ENCODE data around the gene NTN5.

DNA sequence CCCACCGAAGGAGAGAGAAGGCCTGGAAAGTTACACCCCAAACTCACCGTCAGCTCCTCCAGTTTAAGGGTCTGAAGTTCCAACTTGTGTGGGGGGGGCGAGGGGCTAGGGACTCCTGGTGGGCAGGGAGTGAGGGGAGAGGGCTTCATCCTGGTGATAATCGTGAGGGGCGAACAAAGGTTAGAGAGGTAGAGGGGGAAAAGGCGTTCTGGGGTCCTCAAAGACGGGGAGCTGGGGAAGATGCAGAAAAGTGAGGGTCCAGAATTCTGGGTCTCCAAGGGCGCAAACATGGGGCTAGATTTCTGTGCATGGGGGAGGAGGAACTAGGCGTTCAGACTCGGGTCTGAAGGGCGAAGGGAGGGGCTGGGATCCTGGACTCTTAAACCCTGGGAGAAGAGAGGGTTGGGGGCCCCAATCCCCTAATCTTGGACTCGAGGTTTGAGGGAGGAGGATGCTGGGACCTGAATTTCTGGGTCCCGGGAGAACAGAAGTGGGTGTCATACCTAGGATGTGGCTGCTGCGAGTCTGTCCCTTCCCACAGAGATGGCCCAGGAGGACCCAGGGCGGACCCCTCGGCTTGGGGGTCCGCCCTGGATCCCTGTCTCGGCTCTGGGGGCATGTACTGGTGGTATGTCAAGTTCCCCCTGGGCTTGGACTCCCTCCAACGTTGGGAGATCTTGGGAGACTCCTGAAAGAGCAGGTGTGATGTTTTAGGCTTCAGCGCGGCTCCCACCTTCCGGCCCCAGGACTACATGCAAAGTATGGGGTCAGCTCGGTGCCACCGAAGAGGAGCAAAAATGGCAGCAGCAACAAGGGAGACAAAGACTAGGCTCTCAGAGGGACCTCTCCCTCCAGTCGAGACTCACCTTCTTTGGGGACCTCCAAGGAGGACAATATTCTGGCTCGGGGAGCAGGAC, 42.2 kb upstream of the NTN5 start:
- TF ChIP-seq, protein P1, sequence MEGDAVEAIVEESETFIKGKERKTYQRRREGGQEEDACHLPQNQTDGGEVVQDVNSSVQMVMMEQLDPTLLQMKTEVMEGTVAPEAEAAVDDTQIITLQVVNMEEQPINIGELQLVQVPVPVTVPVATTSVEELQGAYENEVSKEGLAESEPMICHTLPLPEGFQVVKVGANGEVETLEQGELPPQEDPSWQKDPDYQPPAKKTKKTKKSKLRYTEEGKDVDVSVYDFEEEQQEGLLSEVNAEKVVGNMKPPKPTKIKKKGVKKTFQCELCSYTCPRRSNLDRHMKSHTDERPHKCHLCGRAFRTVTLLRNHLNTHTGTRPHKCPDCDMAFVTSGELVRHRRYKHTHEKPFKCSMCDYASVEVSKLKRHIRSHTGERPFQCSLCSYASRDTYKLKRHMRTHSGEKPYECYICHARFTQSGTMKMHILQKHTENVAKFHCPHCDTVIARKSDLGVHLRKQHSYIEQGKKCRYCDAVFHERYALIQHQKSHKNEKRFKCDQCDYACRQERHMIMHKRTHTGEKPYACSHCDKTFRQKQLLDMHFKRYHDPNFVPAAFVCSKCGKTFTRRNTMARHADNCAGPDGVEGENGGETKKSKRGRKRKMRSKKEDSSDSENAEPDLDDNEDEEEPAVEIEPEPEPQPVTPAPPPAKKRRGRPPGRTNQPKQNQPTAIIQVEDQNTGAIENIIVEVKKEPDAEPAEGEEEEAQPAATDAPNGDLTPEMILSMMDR (IDR thresholded peaks at IDR 0.05; ENCODE audit: insufficient read depth, low read length): no peak
- TF ChIP-seq POLR2AphosphoS5 (IDR thresholded peaks at IDR 0.05; ENCODE audit: low read depth): no peak
- TF ChIP-seq, protein P2, sequence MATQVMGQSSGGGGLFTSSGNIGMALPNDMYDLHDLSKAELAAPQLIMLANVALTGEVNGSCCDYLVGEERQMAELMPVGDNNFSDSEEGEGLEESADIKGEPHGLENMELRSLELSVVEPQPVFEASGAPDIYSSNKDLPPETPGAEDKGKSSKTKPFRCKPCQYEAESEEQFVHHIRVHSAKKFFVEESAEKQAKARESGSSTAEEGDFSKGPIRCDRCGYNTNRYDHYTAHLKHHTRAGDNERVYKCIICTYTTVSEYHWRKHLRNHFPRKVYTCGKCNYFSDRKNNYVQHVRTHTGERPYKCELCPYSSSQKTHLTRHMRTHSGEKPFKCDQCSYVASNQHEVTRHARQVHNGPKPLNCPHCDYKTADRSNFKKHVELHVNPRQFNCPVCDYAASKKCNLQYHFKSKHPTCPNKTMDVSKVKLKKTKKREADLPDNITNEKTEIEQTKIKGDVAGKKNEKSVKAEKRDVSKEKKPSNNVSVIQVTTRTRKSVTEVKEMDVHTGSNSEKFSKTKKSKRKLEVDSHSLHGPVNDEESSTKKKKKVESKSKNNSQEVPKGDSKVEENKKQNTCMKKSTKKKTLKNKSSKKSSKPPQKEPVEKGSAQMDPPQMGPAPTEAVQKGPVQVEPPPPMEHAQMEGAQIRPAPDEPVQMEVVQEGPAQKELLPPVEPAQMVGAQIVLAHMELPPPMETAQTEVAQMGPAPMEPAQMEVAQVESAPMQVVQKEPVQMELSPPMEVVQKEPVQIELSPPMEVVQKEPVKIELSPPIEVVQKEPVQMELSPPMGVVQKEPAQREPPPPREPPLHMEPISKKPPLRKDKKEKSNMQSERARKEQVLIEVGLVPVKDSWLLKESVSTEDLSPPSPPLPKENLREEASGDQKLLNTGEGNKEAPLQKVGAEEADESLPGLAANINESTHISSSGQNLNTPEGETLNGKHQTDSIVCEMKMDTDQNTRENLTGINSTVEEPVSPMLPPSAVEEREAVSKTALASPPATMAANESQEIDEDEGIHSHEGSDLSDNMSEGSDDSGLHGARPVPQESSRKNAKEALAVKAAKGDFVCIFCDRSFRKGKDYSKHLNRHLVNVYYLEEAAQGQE (IDR thresholded peaks at IDR 0.05; ENCODE audit: insufficient replicate concordance, low read depth): no peak
